ENCODE results near the gene ADGRB2.

The ADGRB2 gene

DNA sequence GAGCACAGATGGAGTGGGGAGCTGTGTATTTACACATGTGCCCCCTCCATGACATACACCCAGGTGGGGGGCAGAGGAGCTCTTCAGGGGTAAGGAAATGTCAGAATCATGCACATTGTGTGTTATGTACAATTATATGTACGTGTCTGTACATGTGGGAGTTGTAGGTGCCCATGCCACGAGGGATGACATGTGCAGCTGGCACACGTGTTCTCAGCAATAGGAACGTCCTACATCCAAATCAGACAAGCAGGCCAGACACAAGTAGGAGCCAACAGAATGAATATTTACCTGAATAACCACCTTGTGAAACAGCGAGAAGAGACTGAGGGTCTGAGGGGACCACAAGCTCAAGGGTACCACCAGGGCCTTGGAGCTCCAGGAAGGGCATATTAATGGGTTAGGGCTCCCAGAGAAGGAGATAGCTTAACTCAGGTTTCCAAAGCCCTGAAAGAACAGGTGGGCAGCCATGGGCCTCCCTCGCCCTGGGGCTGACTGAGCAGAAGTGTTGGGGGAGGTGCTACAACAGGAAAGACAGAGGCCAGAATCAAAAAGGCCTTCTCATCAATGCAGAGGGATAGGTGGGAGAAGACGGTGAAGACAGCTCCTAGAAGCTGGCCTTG, 63.6 kb downstream of the ADGRB2 start:
- Histone ChIP-seq H3K36me3 (ENCODE audit: insufficient read depth, low read length) (no peaks in the 10 kb centered on the region), H3K27ac (ENCODE audit: low read length) (no peak overlapping the region), H2AFZ (ENCODE audit: low read depth, low read length) (no peak overlapping the region), H4K20me1 (ENCODE audit: insufficient read depth, low read length) (no peaks in the 10 kb centered on the region; the same call in 1 of the 2 replicates), H3K4me1 (ENCODE audit: insufficient read depth, low read length) (peaks cover 8% of the 10 kb centered on the region), H3K4me3 (ENCODE audit: low read depth in 1 of 2, low read length in 2 of 2) (no peak overlapping the region), H3K4me2 (ENCODE audit: insufficient read depth, low read length) (no peak overlapping the region), H3K9ac (ENCODE audit: low read depth, low read length) (no peak overlapping the region), H3K79me2 (ENCODE audit: insufficient read depth, low read length) (no peaks in the 10 kb centered on the region), H3K9me3 (ENCODE audit: insufficient read depth, low read length, severe bottlenecking) (no peaks in the 10 kb centered on the region), H3K27me3 (ENCODE audit: insufficient read depth, low read length, poor library complexity) (no peaks in the 10 kb centered on the region)
- ATAC-seq (ENCODE audit: insufficient read depth, low read depth) (no peak), DNase-seq (no peak)
- TF ChIP-seq EZH2 (IDR thresholded peaks at IDR 0.05; ENCODE audit: borderline replicate concordance, low read depth, low read length, severe bottlenecking) (no peak), CTCF (IDR thresholded peaks at IDR 0.05; ENCODE audit: borderline replicate concordance, extremely low read depth, low read length, poor library complexity, severe bottlenecking) (no peak)

DNA sequence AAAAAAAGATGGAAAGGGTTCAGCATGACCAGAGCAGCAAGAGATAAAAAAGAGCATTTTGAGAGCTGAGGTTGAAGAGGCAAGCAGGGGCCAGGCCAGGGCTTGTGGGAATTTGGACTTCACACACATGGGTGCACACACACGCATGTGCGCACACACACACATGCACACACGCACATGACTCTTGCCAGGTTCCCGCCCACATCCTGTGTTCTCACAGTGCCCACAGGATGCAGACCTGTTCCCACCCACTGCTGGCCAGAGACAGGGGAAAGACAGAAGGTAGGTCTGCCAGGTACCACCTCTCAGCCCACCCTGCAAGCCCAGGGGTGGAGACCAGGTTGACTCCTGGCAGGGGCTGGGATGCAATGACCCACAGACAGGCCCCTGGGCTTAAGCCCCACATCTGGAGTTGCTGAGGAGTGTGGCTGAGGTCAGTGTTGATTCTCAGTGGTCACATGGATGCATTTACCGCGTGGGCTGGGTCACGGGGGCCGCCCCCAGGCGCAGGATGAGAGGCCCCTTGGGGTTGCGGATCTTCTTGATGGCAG, 64.7 kb downstream of the ADGRB2 start:
- Histone ChIP-seq H3K36me3 (ENCODE audit: insufficient read depth, low read length) (no peaks in the 10 kb centered on the region), H4K20me1 (ENCODE audit: insufficient read depth, low read length) (no peaks in the 10 kb centered on the region; the same call in 1 of the 2 replicates), H3K4me1 (ENCODE audit: insufficient read depth, low read length) (no peaks in the 10 kb centered on the region), H3K27ac (ENCODE audit: low read length) (no peak overlapping the region), H3K4me2 (ENCODE audit: insufficient read depth, low read length) (no peak overlapping the region), H2AFZ (ENCODE audit: low read depth, low read length) (no peak overlapping the region), H3K9me3 (ENCODE audit: insufficient read depth, low read length, severe bottlenecking) (no peaks in the 10 kb centered on the region), H3K9ac (ENCODE audit: low read depth, low read length) (no peak overlapping the region), H3K79me2 (ENCODE audit: insufficient read depth, low read length) (no peaks in the 10 kb centered on the region), H3K4me3 (ENCODE audit: low read depth in 1 of 2, low read length in 2 of 2) (no peak overlapping the region), H3K27me3 (ENCODE audit: insufficient read depth, low read length, poor library complexity) (no peaks in the 10 kb centered on the region)
- DNase-seq (peak; percentile 32), ATAC-seq (ENCODE audit: insufficient read depth, low read depth) (peak; percentile 57; the same call in 2 of the 3 replicates)
- no peak for TF ChIP-seq CTCF (IDR thresholded peaks at IDR 0.05; ENCODE audit: borderline replicate concordance, extremely low read depth, low read length, poor library complexity, severe bottlenecking)

DNA sequence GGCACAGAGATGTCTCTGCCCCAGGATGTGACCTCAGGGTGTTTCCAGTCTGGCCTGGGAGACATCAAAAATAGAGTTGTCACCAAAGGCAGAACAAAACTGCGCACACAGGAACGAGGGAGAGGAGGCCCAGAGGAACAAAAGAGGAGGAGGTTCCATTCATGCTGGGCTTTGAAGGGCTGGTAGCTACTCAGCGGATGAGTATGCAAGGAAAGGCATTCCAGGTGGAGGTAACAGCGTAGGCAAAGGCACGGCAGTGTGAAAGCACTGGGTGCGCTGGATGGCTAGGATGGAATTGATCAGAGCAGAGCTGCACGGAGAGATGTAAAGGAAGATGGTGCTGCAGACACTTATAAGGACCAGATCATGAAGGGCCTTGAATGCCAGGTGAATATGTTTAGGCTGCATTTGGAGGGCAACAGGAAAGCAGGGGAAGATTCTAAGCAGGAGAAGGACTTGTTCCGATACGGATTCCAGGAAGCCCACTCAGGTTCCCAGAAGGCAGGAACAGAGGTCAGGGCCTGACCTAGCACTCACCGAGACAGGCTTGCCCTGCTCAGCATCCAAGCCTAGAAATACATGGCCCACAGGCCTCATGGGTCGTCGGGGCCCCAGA, 66.7 kb downstream of the ADGRB2 start:
- no peaks in the 10 kb centered on the region for H3K27me3 ChIP-seq (ENCODE audit: insufficient read depth, low read length, poor library complexity)
- H3K4me3 ChIP-seq (ENCODE audit: low read depth in 1 of 2, low read length in 2 of 2), result no peak overlapping the region
- H3K79me2 ChIP-seq (ENCODE audit: insufficient read depth, low read length), result no peaks in the 10 kb centered on the region
- TF ChIP-seq EZH2 (IDR thresholded peaks at IDR 0.05; ENCODE audit: borderline replicate concordance, low read depth, low read length, severe bottlenecking), result no peak
- no peak overlapping the region for H2AFZ ChIP-seq (ENCODE audit: low read depth, low read length)
- H3K9me3 ChIP-seq (ENCODE audit: insufficient read depth, low read length, severe bottlenecking), result no peaks in the 10 kb centered on the region
- no peaks in the 10 kb centered on the region for H3K4me1 ChIP-seq (ENCODE audit: insufficient read depth, low read length)
- no peaks in the 10 kb centered on the region; the same call in 1 of the 2 replicates for H4K20me1 ChIP-seq (ENCODE audit: insufficient read depth, low read length)
- DNase-seq (no peak), ATAC-seq (ENCODE audit: insufficient read depth, low read depth) (no peak)
- no peak overlapping the region for H3K27ac ChIP-seq (ENCODE audit: low read length)
- no peak overlapping the region for H3K9ac ChIP-seq (ENCODE audit: low read depth, low read length)
- H3K4me2 ChIP-seq (ENCODE audit: insufficient read depth, low read length), result no peak overlapping the region
- H3K36me3 ChIP-seq (ENCODE audit: insufficient read depth, low read length), result no peaks in the 10 kb centered on the region

GRCh38 chr1:31696242-31696641, 67.9 kb downstream of the ADGRB2 start:
- TF ChIP-seq EZH2 (IDR thresholded peaks at IDR 0.05; ENCODE audit: borderline replicate concordance, low read depth, low read length, severe bottlenecking) (no peak), CTCF (IDR thresholded peaks at IDR 0.05; ENCODE audit: borderline replicate concordance, extremely low read depth, low read length, poor library complexity, severe bottlenecking) (no peak)
- H3K27me3 ChIP-seq (ENCODE audit: insufficient read depth, low read length, poor library complexity), result no peaks in the 10 kb centered on the region
- no peak overlapping the region for H3K27ac ChIP-seq (ENCODE audit: low read length)
- no peak overlapping the region for H2AFZ ChIP-seq (ENCODE audit: low read depth, low read length)
- no peak overlapping the region for H3K4me2 ChIP-seq (ENCODE audit: insufficient read depth, low read length)
- H3K4me3 ChIP-seq (ENCODE audit: low read depth in 1 of 2, low read length in 2 of 2), result no peak overlapping the region
- H3K79me2 ChIP-seq (ENCODE audit: insufficient read depth, low read length), result no peaks in the 10 kb centered on the region
- H3K9me3 ChIP-seq (ENCODE audit: insufficient read depth, low read length, severe bottlenecking), result no peaks in the 10 kb centered on the region
- no peaks in the 10 kb centered on the region; the same call in 1 of the 2 replicates for H4K20me1 ChIP-seq (ENCODE audit: insufficient read depth, low read length)
- no peaks in the 10 kb centered on the region for H3K4me1 ChIP-seq (ENCODE audit: insufficient read depth, low read length)
- ATAC-seq (ENCODE audit: insufficient read depth, low read depth), result no peak
- DNase-seq, result no peak
- no peak overlapping the region for H3K9ac ChIP-seq (ENCODE audit: low read depth, low read length)
- H3K36me3 ChIP-seq (ENCODE audit: insufficient read depth, low read length), result no peaks in the 10 kb centered on the region

All from DND-41 (cell line).